Calu3 (cell line): ENCODE measurements around the gene AP1G2. TPM values are rescaled to one million over a fixed set of nuclear protein-coding genes. Genes with fewer than 3 reads are reported as not detected.

Experiments
- BruUV-seq: library from RNA; stranded (reverse); fragments of 400-500 nt; replicated peaks from 2 replicates; lab custom pipeline; 2021; lab: Mats Ljungman, UMichigan
- CTCF ChIA-PET: fragments of 300-600 bp; sonication (Branson Sonifier 250); formaldehyde crosslinking; loops from one replicate; lab custom pipeline; 2022; ENCODE audit warnings: antibody characterized with exemption; lab: Charles Lee
- DNase-seq: peaks from one replicate; pipeline ENCODE4 v3.0.0; 2022
- H3K27ac Mint-ChIP-seq: one replicate; pipeline ENCODE4 v1.8.0; 2022; ENCODE audit warnings: mixed read lengths; ENCODE audit not compliant: unreplicated experiment
- H3K27me3 Mint-ChIP-seq: one replicate; pipeline ENCODE4 v1.8.0; 2022; ENCODE audit warnings: mixed read lengths; ENCODE audit not compliant: unreplicated experiment
- H3K36me3 Mint-ChIP-seq: one replicate; pipeline ENCODE4 v1.8.0; 2022; ENCODE audit warnings: mild to moderate bottlenecking, moderate library complexity, mixed read lengths; ENCODE audit not compliant: insufficient read depth, unreplicated experiment
- H3K4me1 Mint-ChIP-seq: one replicate; pipeline ENCODE4 v1.8.0; 2022; ENCODE audit warnings: mild to moderate bottlenecking, low read depth, mixed read lengths; ENCODE audit not compliant: unreplicated experiment
- H3K4me3 Mint-ChIP-seq: one replicate; pipeline ENCODE4 v1.8.0; 2022; ENCODE audit warnings: mild to moderate bottlenecking, low read depth, moderate library complexity, mixed read lengths; ENCODE audit not compliant: unreplicated experiment
- H3K9me3 Mint-ChIP-seq: one replicate; pipeline ENCODE4 v1.8.0; 2022; ENCODE audit warnings: low read depth, mixed read lengths; ENCODE audit not compliant: unreplicated experiment
- intact Hi-C: fragments of 100-400 bp; cut with micrococcal nuclease; formaldehyde crosslinking; loops from one replicate; pipeline ENCODE4 v1.10.0; 2022; ENCODE audit not compliant: unreplicated experiment
- total RNA-seq: library from RNA; stranded (reverse); gene quantifications from 2 replicates; pipeline ENCODE4 v1.2.3, GENCODE V29; 2022
- TF ChIP-seq, protein P1 (sequence below): fragments of 200-600 bp; IDR thresholded peaks from one replicate; pipeline ENCODE4 v1.8.0; 2022; ENCODE audit warnings: antibody characterized with exemption; ENCODE audit not compliant: unreplicated experiment

AP1G2 gene
- total RNA-seq, 1 experiment from 2014 or later: 152 TPM

GRCh38 chr14:23564181-23564812 is 3.3 kb downstream of the AP1G2 start:
- CTCF ChIA-PET: interaction anchor here (0.7 kb wide), 1 partner anchor 9 kb away, joined by 3 read pairs; no protein-coding TSS in a partner anchor
- no peak overlapping the region for H3K4me3 Mint-ChIP-seq
- H3K9me3 Mint-ChIP-seq: no peaks in the 10 kb centered on the region
- BruUV-seq: no TSS peak
- H3K36me3 Mint-ChIP-seq: peaks cover 76% of the 10 kb centered on the region
- H3K4me1 Mint-ChIP-seq: peaks cover 23% of the 10 kb centered on the region
- intact Hi-C loops: no loop called here
- H3K27me3 Mint-ChIP-seq: no peaks in the 10 kb centered on the region
- DNase-seq: no peak
- TF ChIP-seq, protein P1, sequence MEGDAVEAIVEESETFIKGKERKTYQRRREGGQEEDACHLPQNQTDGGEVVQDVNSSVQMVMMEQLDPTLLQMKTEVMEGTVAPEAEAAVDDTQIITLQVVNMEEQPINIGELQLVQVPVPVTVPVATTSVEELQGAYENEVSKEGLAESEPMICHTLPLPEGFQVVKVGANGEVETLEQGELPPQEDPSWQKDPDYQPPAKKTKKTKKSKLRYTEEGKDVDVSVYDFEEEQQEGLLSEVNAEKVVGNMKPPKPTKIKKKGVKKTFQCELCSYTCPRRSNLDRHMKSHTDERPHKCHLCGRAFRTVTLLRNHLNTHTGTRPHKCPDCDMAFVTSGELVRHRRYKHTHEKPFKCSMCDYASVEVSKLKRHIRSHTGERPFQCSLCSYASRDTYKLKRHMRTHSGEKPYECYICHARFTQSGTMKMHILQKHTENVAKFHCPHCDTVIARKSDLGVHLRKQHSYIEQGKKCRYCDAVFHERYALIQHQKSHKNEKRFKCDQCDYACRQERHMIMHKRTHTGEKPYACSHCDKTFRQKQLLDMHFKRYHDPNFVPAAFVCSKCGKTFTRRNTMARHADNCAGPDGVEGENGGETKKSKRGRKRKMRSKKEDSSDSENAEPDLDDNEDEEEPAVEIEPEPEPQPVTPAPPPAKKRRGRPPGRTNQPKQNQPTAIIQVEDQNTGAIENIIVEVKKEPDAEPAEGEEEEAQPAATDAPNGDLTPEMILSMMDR: no peak
- H3K27ac Mint-ChIP-seq: no peak overlapping the region

DNA sequence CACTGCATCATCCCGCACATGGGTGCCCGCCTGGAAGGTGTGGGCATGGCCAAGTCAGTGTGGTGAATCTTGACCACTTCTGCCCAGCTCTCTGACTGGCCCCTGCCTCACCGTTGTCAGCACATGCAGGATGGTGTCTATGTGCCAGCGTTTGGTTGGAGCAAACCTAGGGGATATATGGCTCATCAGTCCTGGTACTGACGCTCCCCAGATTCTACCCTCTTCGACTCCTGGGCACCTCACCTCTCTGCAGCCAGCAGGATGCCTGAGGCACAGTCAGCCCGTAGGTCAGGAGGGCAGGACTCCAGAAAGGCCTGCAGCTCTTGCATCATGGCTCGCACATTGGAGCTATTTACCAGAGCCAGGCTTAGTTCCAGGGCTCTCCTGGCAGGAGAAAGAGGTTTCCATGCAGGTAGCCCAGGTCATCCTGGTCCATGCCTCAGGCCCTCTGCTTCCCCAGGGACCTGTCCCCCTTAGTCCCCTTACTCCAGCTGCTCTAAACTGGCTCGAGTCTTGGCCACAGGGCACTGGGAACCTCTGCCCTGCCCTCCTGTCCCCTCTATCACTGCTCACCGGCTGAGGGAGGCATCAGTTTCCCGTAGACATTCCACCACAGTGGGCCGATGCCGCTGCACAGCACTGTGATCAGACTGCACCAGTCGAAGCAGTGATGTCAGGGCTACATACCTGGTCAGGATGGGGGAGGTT is 4.0 kb downstream of the AP1G2 start:
- Mint-ChIP-seq H3K9me3 (no peaks in the 10 kb centered on the region), H3K36me3 (peaks cover 76% of the 10 kb centered on the region), H3K27me3 (no peaks in the 10 kb centered on the region), H3K4me1 (peaks cover 16% of the 10 kb centered on the region), H3K27ac (no peak overlapping the region), H3K4me3 (no peak overlapping the region)
- CTCF ChIA-PET: interaction anchor here (1.3 kb wide), 1 partner anchor 85 kb away, joined by 4 read pairs; no protein-coding TSS in a partner anchor
- BruUV-seq: no TSS peak
- DNase-seq: no peak
- TF ChIP-seq, protein P1: no peak
- intact Hi-C loops: no loop called here

DNA sequence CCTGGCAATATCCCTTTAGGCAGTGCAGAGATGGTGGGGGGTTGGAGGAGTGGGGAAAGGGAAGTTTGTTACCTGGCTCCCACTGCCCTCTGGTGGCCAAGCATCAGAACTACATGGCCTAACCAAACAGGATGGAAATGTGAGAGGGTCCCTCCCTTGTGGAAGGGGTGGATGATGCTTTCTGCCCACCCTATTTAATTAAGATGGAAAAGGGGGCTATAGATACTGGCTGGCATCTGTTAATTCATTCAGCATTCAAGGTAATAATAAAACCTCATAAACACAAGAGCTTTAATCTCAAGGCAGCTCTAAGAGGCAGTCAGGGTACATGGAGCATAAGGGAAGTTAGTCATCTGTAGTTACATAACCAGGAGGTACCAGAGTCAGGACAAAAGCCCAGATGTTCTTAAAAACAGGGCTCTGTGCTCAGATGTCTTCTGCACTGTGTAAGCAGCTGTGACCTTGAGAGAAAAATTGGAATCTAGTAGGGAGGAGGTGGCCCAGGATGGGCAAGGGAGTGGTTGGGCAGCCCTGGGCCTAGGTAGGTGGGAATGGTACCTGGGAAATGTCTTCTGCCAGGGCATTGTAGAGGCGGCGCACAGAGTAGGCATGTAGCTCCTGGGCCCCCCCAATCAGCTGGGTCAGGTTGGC is 4.6 kb downstream of the AP1G2 start:
- TF ChIP-seq, protein P1: peak; percentile 84
- BruUV-seq: no TSS peak
- Mint-ChIP-seq H3K4me3 (no peak overlapping the region), H3K4me1 (peaks cover 11% of the 10 kb centered on the region), H3K9me3 (no peaks in the 10 kb centered on the region), H3K27ac (no peak overlapping the region), H3K27me3 (no peaks in the 10 kb centered on the region), H3K36me3 (peaks cover 70% of the 10 kb centered on the region)
- CTCF ChIA-PET: interaction anchor here (0.5 to 1.3 kb wide), 2 partner anchors 51 to 85 kb away, joined by 4 read pairs; no protein-coding TSS in a partner anchor
- intact Hi-C loops: loop anchor here (1.0 kb wide), 1 partner anchor 85 kb away; no protein-coding TSS in a partner anchor
- peak; percentile 62 for DNase-seq
